Right kidney (tissue), 1 donor: ENCODE results near the gene USP7.
"Not testable (repeated sequence)": the region's sequence is repeated elsewhere in the genome, so short reads cannot be mapped to it uniquely, and the experiment has no call there.

ENCODE experiments used
- DNase-seq: peaks from one replicate; pipeline ENCODE4 v3.0.0-alpha.2; 2016

The USP7 gene

GRCh38 chr16:8925455-8925854 is 38.3 kb downstream of the USP7 start:
- DNase-seq = no peak

- no peak for DNase-seq
These were observed 39.5 kb downstream of the USP7 start for GRCh38 chr16:8924214-8924613.

- no peak for DNase-seq
These were observed 40.5 kb downstream of the USP7 start for GRCh38 chr16:8923199-8923598.

- DNase-seq = no peak
These were observed 42.2 kb downstream of the USP7 start for GRCh38 chr16:8921347-8921984.

GRCh38 chr16:8920645-8921346 is 42.9 kb downstream of the USP7 start:
- DNase-seq = no peak

- no peak for DNase-seq
These were observed 43.7 kb downstream of the USP7 start for GRCh38 chr16:8919934-8920462.

- DNase-seq = no peak
These were observed 44.4 kb downstream of the USP7 start for GRCh38 chr16:8919089-8919933.

- not testable (repeated sequence) for DNase-seq
These were observed 46.4 kb downstream of the USP7 start for GRCh38 chr16:8917336-8917735.

GRCh38 chr16:8916541-8917225 is 47.0 kb downstream of the USP7 start:
- DNase-seq = no peak

GRCh38 chr16:8915722-8916301 is 47.9 kb downstream of the USP7 start:
- DNase-seq = no peak

GRCh38 chr16:8914098-8914497 is 49.6 kb downstream of the USP7 start:
- no peak for DNase-seq

GRCh38 chr16:8912793-8913192 is 50.9 kb downstream of the USP7 start:
- no peak for DNase-seq

GRCh38 chr16:8910811-8911210 is 52.9 kb downstream of the USP7 start:
- DNase-seq = no peak

- DNase-seq = no peak
These were observed 54.8 kb downstream of the USP7 start for GRCh38 chr16:8908810-8909468.

GRCh38 chr16:8907096-8907495 is 56.6 kb downstream of the USP7 start:
- no peak for DNase-seq

- no peak for DNase-seq
These were observed 57.7 kb downstream of the USP7 start for GRCh38 chr16:8905795-8906591.

- no peak for DNase-seq
These were observed 58.4 kb downstream of the USP7 start for GRCh38 chr16:8905168-8905762.

GRCh38 chr16:8904018-8904430 is 59.7 kb downstream of the USP7 start:
- DNase-seq = no peak

GRCh38 chr16:8903004-8903403 is 60.7 kb downstream of the USP7 start:
- DNase-seq = no peak

- no peak for DNase-seq
These were observed 62.3 kb downstream of the USP7 start for GRCh38 chr16:8901320-8901861.
